Cardiac septum (tissue), 1 donor: Measurements from ENCODE around the gene GRIN1. TPM values are rescaled to one million over a fixed set of nuclear protein-coding genes. Genes with fewer than 3 reads are reported as not detected.

ENCODE experiments used
- DNase-seq: peaks from one replicate; pipeline ENCODE4 v3.0.0-alpha.2; 2020; ENCODE audit warnings: low spot score
- intact Hi-C: fragments of 100-400 bp; cut with DNase I; formaldehyde crosslinking; loops from one replicate; pipeline ENCODE4 v1.14.0; 2022
- total RNA-seq: library from RNA; stranded (reverse); fragmentation: NEBNext Ultra II Directional; extraction: Animal tissue kit (Norgen Biotek cat#: 25700); gene quantifications from one replicate; pipeline ENCODE4 v1.2.1, GENCODE V29; 2021
- donor health status: DM: no; HTN: no; CAD: no.

Gene GRIN1
- total RNA-seq, 1 donor from 2014 or later = not detected

DNA sequence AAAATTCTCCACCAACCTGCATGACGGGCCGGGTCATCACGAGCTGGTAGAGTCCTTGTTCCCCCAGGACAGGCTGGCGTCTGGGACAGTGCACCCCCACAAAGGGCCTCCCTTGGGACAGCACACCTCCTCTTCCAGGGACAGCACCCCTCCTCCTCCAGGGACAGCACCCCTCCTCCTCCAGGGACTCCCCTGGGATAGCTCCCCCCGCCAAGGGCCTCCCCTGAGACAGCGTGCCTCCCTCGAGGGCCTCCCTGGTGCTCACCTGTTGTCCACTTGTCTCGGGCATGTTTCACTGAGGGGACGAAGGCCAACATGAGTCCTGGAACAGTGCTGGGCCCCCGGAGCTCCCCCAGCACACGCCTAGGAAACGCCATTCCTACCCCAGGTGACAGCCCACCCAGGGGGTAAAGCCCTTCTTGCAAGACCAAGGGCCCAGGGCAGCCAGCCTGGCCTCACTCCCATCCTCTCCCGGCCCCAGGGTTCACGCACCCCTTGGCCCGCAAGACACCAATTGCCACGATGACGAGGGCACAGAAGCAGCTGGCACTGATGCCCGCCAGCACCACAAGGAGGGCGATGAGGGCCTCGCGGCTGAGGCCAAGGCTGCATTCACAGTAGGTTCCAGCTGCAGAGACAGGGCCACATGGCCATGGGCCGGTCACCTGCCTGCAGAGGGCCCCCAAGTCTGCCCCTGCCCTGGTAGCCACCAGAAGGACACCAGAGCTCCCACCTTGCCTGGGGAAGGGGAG is 32.4 kb downstream of the GRIN1 start:
- DNase-seq = no peak
- intact Hi-C loops = no loop called here

- no peak for DNase-seq
- intact Hi-C loops = no loop called here
Observed at GRCh38 chr9:137172901-137173795, 34.2 kb downstream of the GRIN1 start.

DNA sequence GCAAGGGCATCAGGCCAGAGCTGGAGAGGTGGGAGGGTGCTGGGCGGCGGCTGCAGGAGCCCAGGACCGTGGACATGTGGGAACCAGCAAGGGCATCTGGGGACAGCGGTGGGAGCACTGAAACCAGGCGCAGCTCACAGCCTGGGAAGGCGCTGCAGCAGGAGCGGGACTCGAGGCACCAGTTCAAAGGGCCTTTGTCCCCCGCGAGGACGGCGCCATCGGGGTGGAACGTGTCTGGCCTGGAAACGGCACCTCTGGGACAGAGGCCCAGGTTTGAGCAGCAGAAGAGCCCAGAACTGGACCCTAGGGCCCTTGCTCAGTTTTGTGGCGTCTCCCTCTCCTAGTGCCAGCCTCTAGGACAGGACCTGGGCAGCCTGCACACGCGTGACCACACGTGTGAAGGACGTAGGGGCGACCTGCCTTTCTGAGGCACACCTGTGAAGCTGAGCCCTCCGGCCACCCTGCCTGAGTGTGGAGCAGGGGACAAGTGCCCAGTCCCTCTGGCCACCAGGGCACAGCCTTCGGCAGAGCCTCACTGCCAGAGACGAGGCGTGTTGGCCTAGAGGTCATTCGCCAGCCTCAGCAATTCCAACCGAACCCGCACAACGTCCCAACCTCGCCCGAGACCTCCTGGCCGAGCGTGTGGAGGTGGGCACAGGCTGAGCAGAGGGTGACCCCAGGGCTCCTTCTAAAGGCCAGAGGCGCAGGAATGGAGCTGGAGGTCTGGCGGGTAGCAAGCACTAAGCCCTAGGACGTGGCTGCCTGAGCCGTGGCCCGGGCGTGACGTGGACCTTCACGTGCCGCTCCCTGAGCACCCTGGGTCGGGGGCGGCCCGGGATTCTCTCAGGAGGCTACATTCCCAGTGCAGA is 35.1 kb downstream of the GRIN1 start:
- DNase-seq = no peak
- intact Hi-C loops = no loop called here

GRCh38 chr9:137174722-137175293 is 35.9 kb downstream of the GRIN1 start:
- no peak for DNase-seq
- intact Hi-C loops = no loop called here

GRCh38 chr9:137175345-137175961 is 36.5 kb downstream of the GRIN1 start:
- no peak for DNase-seq
- intact Hi-C loops = no loop called here

GRCh38 chr9:137176302-137177182 is 37.6 kb downstream of the GRIN1 start:
- no peak for DNase-seq
- intact Hi-C loops = no loop called here

- intact Hi-C loops = no loop called here
- no peak for DNase-seq
Observed at GRCh38 chr9:137178201-137178938, 39.4 kb downstream of the GRIN1 start.

DNA sequence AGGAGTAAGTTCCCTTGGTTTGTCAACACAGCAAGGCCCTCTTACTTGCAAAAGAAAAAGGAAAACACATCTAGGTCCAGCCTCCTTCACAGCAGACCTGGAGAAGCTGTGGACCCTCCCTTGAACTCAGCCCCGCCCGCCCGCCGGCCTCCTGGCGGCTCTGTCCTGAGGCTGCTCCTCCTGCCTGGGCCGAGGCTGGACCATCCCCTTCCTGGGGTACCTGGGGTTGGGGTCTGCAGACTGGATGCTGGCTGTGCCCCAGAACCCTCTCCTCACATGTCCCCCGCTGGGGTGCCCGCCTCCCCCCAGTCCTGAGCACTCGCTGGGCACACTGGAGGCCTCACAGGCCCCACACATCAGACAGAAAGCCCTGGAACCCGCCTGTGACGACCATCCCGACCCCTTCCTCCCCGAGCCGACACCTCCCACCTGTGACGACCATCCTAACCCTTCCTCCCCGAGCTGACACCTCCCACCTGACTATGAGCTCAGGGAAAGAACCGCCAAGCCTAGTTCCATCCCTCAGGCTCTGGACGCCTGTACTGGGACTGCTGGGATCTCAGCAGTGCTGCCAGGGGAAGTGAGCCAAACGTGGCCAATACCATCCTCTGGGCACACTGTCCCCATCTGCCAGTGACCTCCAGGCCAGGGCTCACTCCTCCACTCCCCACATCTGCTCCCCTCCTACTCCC is 40.1 kb downstream of the GRIN1 start:
- no peak for DNase-seq
- intact Hi-C loops = no loop called here

DNA sequence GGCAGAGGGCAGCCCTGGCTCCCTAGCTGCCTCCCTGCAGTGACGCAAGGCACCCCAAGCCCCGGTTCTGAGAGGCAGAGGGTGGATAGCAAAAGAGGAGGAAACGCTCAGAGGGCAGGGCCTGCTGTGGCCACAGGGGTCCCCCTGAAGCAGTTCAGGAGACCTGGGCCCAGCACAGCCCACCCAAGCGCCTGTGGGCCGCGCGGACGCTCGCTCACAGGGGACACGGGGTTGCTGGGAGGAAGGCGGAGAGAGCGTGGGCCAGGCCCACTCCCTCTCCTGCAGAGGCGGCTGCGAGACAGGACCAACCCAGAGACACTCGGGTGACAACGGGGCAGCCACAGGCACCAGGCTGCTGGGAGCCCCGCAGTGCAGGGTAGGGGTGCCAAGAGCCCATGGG is 40.8 kb downstream of the GRIN1 start:
- intact Hi-C loops = no loop called here
- DNase-seq = no peak

GRCh38 chr9:137180491-137180890 is 41.5 kb downstream of the GRIN1 start:
- intact Hi-C loops = no loop called here
- no peak for DNase-seq

- DNase-seq = no peak
- intact Hi-C loops = no loop called here
Observed at GRCh38 chr9:137181680-137182079, 42.7 kb downstream of the GRIN1 start.

- intact Hi-C loops = no loop called here
- DNase-seq = no peak
Observed at GRCh38 chr9:137182836-137183235, 43.9 kb downstream of the GRIN1 start.

DNA sequence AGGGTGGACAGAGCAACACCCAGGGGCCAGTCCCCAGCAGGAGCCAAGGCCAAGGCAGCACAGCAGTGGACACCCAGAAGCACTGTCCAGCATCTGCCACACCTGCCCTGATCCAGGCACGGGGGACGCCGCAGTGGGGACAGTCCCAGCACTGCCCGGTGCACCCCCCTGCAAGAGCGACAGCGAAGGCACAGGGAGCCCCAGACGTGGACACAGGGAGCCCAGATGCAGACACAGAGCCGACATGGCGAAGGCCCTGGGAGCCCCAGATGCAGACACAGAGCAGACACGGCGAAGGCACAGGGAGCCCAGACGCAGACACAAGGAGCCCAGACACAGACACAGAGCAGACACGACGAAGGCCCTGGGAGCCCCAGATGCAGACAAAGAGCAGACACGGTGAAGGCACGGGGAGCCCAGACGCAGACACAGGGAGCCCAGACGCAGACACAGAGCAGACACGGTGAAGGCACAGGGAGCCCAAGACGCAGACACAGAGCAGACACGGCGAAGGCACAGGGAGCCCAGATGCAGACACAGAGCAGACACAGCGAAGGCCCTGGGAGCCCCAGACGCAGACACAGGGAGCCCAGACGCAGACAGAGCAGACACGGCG is 45.1 kb downstream of the GRIN1 start:
- intact Hi-C loops = no loop called here
- DNase-seq = no peak

GRCh38 chr9:137184881-137185660 is 46.1 kb downstream of the GRIN1 start:
- no peak for DNase-seq
- intact Hi-C loops = no loop called here

- intact Hi-C loops = no loop called here
- no peak for DNase-seq
Observed at GRCh38 chr9:137185921-137186320, 47.0 kb downstream of the GRIN1 start.

- intact Hi-C loops = no loop called here
- DNase-seq = no peak
Observed at GRCh38 chr9:137186385-137186784, 47.4 kb downstream of the GRIN1 start.
